Hepatocyte (in vitro differentiated cells): ENCODE measurements around the gene ZNF385B.

Source experiments
- EZH2 ChIP-seq: fragments of 200-600 bp; sonication (generic); IDR thresholded peaks from 2 replicates; pipeline ENCODE4 v1.6.1; 2016; ENCODE audit warnings: antibody characterized with exemption, mild to moderate bottlenecking, borderline replicate concordance
- EZH2phosphoT487 ChIP-seq: fragments of 200-600 bp; sonication (generic); IDR thresholded peaks from one replicate; pipeline ENCODE4 v1.6.1; 2018; ENCODE audit warnings: antibody characterized with exemption, mild to moderate bottlenecking, low read depth, moderate library complexity; ENCODE audit not compliant: unreplicated experiment, severe bottlenecking
- TF ChIP-seq, protein P1 (sequence below): fragments of 200-600 bp; sonication (generic); IDR thresholded peaks from 2 replicates; pipeline ENCODE4 v1.5.1; 2016; ENCODE audit warnings: antibody characterized with exemption, mild to moderate bottlenecking; ENCODE audit not compliant: poor library complexity

DNA sequence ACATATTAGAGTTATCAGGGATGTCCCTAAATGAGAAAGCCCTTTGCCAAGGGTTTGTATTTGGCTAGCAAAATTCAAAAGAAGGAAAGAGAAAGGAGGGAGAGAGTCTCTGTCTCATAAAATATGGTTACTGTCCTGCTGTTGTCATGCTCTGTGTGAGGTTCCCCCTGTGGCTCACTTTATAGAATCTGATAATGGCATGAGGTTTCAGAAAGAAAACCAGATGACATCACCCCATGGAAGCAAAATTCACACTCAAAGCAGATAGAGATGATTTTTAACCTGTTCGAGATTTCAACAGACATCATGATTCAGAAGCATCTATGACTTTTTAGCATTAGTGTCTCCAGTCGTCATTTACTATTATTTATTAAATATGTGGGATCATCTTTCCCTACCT, 431.8 kb downstream of the ZNF385B start:
- TF ChIP-seq, protein P1, sequence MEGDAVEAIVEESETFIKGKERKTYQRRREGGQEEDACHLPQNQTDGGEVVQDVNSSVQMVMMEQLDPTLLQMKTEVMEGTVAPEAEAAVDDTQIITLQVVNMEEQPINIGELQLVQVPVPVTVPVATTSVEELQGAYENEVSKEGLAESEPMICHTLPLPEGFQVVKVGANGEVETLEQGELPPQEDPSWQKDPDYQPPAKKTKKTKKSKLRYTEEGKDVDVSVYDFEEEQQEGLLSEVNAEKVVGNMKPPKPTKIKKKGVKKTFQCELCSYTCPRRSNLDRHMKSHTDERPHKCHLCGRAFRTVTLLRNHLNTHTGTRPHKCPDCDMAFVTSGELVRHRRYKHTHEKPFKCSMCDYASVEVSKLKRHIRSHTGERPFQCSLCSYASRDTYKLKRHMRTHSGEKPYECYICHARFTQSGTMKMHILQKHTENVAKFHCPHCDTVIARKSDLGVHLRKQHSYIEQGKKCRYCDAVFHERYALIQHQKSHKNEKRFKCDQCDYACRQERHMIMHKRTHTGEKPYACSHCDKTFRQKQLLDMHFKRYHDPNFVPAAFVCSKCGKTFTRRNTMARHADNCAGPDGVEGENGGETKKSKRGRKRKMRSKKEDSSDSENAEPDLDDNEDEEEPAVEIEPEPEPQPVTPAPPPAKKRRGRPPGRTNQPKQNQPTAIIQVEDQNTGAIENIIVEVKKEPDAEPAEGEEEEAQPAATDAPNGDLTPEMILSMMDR: no peak
- no peak for TF ChIP-seq EZH2
- TF ChIP-seq EZH2phosphoT487: no peak
